GM19239 (cell line): ENCODE data around the gene CHRNG.
"Not testable (repeated sequence)": the region's sequence is repeated elsewhere in the genome, so short reads cannot be mapped to it uniquely, and the experiment has no call there.

Source experiments
- DNase-seq: peaks from one replicate; pipeline ENCODE4 v3.0.0; 2011; ENCODE audit warnings: low spot score; ENCODE audit not compliant: insufficient read length
- FAIRE-seq: peaks from 2 replicates; lab custom pipeline; 2011; peaks lifted over from hg19 to GRCh38; lab: Jason Lieb, UNC

CHRNG gene

GRCh38 chr2:232526372-232526941 lies 13.0 kb upstream of the CHRNG start:
- FAIRE-seq = no peak
- DNase-seq = no peak

DNA sequence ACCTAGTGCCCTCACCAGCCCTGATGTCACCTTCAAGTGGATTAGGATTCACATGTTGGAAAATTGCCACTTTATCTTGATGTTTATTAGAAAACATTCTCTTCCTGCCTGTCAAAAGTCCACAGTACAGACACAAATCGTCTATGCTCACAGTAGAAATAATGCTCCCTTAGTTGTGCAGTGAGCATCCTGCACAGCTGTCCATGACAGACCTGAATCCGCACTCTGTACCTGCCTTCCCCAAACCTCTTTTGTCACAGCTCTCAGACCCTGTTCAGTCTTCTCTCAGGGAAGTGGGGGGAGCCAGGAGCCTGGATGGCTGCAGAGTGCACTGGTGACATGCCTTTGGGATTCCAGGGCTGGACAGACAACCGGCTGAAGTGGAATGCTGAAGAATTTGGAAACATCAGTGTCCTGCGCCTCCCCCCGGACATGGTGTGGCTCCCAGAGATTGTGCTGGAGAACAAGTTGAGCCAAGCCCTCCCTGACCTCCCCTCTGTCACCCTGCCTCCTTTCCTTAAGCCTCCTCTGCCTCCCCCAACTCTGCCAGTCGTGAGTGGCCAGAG lies 11.5 kb upstream of the CHRNG start:
- no peak for FAIRE-seq

DNA sequence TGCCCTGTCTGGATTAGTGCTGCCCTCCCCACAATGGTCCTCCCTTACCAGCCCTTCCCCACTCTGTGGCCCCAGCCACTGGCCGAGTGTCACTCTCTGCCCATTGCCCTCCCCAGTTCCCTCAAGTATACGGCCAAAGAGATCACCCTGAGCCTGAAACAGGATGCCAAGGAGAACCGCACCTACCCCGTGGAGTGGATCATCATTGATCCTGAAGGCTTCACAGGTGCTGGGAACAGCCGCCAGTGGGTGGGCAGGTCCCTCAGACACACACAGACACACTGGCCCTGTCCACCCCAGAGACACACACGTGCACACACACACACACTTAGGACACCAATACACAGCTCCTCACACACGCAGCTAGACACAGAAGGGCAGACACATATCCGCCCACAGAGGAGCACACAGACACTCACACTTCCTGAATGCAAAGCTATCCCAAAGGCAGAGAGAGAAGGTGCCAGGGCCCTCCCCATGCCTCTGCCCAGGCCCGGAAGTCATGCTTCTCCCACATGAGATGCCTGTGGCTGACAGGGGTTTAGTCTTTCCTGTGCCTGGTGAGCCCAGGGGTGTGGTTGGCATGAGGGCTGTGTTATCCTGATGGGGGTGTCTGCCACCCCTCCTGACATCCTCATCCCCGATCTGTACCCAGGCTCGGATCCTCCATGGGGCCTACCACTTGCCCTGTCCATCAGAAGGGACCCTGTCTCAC lies 10.6 kb upstream of the CHRNG start:
- DNase-seq = no peak
- FAIRE-seq = no peak

More for the DNA sequence above, 11.5 kb upstream of the CHRNG start:
- DNase-seq = no peak

GRCh38 chr2:232529806-232530547 lies 9.5 kb upstream of the CHRNG start:
- DNase-seq (no peak), FAIRE-seq (no peak)

DNA sequence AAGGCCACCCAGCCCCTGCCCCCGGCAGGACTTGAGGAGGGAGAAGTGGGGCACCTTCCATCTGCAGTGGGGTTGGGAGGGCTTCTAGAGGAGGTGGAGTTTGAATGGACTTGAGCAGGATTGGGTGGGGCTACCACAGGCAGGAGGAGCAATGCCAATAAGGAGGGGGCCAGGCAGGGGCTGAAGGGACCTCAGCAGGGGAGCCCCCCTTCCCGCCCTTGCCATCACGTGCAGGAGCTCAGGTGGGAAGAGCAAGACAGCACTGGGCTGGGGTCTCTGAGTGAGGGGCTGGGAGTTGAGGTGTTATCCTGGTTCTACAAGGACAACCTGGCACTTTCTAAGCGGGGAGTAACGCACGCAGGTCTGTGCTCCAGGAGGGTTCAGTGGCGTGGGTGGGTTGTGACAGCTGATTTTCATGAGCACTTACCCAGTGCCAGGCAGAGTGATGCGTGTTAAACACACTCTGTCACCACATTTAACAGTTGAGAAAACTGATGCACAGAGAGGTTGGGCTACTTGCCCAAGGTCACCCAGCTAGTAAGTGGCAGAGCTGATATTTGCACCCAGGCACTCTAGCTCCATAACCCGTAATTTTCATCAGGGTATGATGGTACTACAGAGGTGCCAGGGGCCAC lies 8.7 kb upstream of the CHRNG start:
- DNase-seq = no peak
- no peak for FAIRE-seq

GRCh38 chr2:232532419-232532818 lies 7.1 kb upstream of the CHRNG start:
- no peak for FAIRE-seq
- no peak for DNase-seq

GRCh38 chr2:232532821-232533220 lies 6.7 kb upstream of the CHRNG start:
- not testable (repeated sequence) for FAIRE-seq, DNase-seq

DNA sequence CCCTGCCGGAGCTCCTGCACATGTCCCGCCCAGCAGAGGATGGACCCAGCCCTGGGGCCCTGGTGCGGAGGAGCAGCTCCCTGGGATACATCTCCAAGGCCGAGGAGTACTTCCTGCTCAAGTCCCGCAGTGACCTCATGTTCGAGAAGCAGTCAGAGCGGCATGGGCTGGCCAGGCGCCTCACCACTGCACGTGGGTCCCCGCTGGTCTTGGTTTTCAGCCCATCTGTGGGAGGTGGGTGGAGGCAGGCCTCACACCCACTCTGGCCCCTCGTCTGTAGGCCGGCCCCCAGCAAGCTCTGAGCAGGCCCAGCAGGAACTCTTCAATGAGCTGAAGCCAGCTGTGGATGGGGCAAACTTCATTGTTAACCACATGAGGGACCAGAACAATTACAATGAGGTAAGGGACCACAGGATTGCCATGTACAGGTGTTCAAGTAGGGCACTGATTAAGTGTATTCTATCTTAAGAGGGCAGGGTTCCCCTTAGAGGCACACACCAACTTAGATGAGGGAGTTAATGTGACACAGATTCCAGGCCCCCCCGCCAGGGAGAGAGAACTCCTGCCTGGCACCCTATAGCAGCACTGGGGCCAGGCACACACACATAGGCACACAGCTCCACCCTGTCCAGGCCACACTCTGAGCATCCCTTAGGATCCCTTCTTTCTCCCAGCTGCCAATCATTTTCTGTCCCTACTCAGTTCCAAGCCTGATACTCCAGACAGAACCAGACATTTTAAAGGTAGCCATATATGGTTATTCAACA lies 5.4 kb upstream of the CHRNG start:
- FAIRE-seq = no peak
- no peak for DNase-seq

DNA sequence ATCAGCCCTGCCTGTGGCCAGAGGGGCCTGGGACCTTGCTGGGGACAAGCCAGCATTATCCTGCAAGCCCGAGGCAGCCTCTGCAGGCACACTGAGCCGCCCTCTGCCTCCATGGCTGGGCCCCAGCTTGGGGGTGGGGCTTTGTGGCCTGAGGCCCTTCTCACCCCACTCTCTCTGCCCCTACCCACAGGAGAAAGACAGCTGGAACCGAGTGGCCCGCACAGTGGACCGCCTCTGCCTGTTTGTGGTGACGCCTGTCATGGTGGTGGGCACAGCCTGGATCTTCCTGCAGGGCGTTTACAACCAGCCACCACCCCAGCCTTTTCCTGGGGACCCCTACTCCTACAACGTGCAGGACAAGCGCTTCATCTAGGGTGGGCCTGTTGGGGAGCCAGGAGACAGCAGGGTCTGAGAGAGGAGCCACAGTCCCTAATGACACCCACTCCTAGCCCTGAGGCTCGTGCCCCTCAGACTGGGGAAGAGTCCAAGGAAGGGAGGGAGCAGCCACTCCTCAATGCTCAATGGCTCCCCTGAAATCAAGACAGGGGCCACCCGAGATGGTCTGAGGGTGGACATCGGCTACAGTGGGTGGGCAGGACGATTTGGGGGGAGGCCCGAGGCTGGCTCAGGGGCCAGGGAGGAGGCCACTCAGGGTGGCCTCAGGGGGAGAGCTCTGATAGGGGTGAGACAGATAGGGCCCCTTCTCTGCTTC lies 4.4 kb upstream of the CHRNG start:
- FAIRE-seq (no peak), DNase-seq (no peak)

GRCh38 chr2:232535761-232536530 lies 3.5 kb upstream of the CHRNG start:
- FAIRE-seq = no peak
- no peak for DNase-seq

DNA sequence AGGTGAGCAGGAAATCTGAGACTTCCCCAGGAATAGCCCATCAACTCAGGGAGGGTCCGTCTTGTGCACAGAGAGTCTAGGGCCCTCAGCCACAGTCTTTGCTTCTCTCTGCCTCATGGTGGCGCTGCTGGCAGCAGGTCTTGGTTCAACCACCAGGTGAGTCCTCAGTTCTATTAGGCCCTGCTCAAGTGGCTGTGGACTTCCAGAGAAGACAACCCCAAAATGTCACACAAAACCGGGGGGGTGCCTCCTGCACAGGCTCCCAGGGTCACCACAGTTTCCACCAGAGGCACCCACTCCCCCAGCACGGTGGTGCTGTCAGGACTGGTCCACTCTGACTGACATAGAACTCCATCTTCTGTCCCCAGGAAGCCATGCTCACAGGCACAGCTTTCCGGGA lies 2.4 kb upstream of the CHRNG start:
- no peak for DNase-seq
- FAIRE-seq = no peak

GRCh38 chr2:232537499-232537898 lies 2.0 kb upstream of the CHRNG start:
- DNase-seq (no peak), FAIRE-seq (no peak)

DNA sequence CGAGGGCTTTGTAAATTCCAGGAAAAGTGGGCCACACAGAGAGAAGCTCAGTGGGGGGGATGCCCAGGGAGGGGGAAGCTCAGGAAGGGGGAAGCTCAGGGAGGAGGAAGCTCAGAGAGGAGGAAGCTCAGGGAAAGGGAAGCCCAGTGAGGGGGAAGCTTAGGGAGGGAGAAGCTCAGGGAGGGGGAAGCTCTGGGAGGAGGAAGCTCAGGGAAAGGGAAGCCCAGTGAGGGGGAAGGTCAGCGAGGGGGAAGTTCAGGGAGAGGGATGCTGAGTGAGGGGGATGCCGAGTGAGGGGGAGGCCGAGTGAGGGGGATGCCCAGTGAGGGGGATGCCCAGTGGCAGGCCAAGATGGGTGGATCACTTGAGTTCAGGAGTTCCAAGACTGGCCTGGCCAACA lies 821 bp upstream of the CHRNG start:
- no peak for FAIRE-seq
- DNase-seq = no peak

GRCh38 chr2:232540441-232541041 lies 1.0 kb downstream of the CHRNG start:
- no peak for FAIRE-seq
- DNase-seq = no peak

GRCh38 chr2:232541195-232541960 lies 1.9 kb downstream of the CHRNG start:
- no peak for DNase-seq
- no peak for FAIRE-seq

DNA sequence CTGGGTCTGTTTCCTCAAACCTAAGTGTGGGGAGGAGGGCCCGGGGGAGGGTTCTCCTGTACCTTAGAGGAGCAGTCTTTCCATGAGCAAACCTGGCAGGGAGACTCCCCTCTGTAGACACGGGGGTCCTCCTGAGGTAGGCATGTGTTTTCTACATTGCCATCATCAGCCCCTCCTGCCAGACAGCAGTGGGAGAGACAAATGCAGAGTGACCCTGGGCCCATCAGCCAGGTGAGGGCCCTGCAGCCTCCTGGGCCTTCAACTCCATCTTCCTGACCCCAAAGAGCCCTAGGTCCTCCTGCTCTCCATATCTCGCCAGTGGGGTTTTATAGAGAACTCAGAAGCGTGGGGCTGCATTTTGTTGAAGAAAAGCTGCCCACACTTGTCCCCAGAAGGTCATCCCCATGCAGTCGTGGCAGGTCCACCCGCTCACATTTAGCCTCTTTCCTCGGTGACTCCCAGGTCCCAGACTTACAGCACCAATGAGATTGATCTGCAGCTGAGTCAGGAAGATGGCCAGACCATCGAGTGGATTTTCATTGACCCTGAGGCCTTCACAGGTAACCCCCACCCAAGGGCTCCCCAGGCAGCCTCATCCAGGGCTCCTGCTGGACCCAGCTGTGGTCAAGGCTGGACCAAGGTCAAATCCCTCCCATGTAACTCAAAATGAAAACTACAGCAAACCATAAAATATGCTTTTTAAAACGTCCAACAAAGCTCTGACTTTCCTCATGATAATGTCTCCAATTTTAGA lies 2.6 kb downstream of the CHRNG start:
- FAIRE-seq = no peak
- no peak for DNase-seq
